Mesothelial cell of epicardium (in vitro differentiated cells): ENCODE data around the gene TRPV3. TPM values are rescaled to one million over a fixed set of nuclear protein-coding genes. Genes with fewer than 3 reads are reported as not detected.

Experiments used
- DNase-seq, 2 experiments: peaks; one replicate each; pipeline ENCODE4 v3.0.0; 2021; ENCODE audit warnings: low spot score in 2 of 2; ENCODE audit not compliant: unreplicated experiment in 2 of 2
- H3K27ac Mint-ChIP-seq: 2 replicates; pipeline ENCODE4 v1.8.0; 2021; ENCODE audit warnings: mixed read lengths
- H3K27me3 Mint-ChIP-seq: 2 replicates; pipeline ENCODE4 v1.8.0; 2021; ENCODE audit warnings: low read depth, mixed read lengths
- H3K36me3 Mint-ChIP-seq: 2 replicates; pipeline ENCODE4 v1.8.0; 2021; ENCODE audit warnings: mixed read lengths
- H3K4me1 Mint-ChIP-seq: 2 replicates; pipeline ENCODE4 v1.8.0; 2021; ENCODE audit warnings: mixed read lengths
- H3K4me3 Mint-ChIP-seq: 2 replicates; pipeline ENCODE4 v1.8.0; 2021; ENCODE audit warnings: mild to moderate bottlenecking, moderate library complexity, mixed read lengths
- H3K9me3 Mint-ChIP-seq: 2 replicates; pipeline ENCODE4 v1.8.0; 2021; ENCODE audit warnings: mixed read lengths
- CTCF ChIP-seq: fragments of 200-600 bp; sonication (generic); IDR thresholded peaks from one replicate; pipeline ENCODE4 v1.5.0; 2021; ENCODE audit warnings: antibody characterized with exemption; ENCODE audit not compliant: unreplicated experiment
- total RNA-seq: library from RNA; stranded (reverse); gene quantifications from 3 replicates; pipeline ENCODE4 v1.2.1, GENCODE V29; 2021

Gene TRPV3
- total RNA-seq, 1 donor from 2014 or later = 3.6 TPM

- TF ChIP-seq CTCF = no peak
- H3K36me3 Mint-ChIP-seq = no peaks in the 10 kb centered on the region
- DNase-seq = no peak
- no peaks in the 10 kb centered on the region for H3K4me1 Mint-ChIP-seq
- H3K27ac Mint-ChIP-seq = no peak overlapping the region
- H3K9me3 Mint-ChIP-seq = peaks cover 12% of the 10 kb centered on the region
- H3K27me3 Mint-ChIP-seq = no peaks in the 10 kb centered on the region
- no peak overlapping the region for H3K4me3 Mint-ChIP-seq
Observed at GRCh38 chr17:3497101-3497500, 60.5 kb downstream of the TRPV3 start.

- peaks cover 21% of the 10 kb centered on the region for H3K27me3 Mint-ChIP-seq
- TF ChIP-seq CTCF = no peak
Observed at GRCh38 chr17:3485481-3486068, 72.0 kb downstream of the TRPV3 start.

GRCh38 chr17:3482852-3483251, 74.8 kb downstream of the TRPV3 start:
- Mint-ChIP-seq H3K27ac (no peak overlapping the region), H3K36me3 (no peaks in the 10 kb centered on the region), H3K4me1 (no peaks in the 10 kb centered on the region)

More at GRCh38 chr17:3485481-3486068, 72.0 kb downstream of the TRPV3 start:
- no peaks in the 10 kb centered on the region for H3K36me3 Mint-ChIP-seq
- H3K4me1 Mint-ChIP-seq = no peaks in the 10 kb centered on the region
- H3K9me3 Mint-ChIP-seq = no peaks in the 10 kb centered on the region
- H3K4me3 Mint-ChIP-seq = no peak overlapping the region
- H3K27ac Mint-ChIP-seq = no peak overlapping the region
- DNase-seq = no peak

GRCh38 chr17:3479988-3480387, 77.6 kb downstream of the TRPV3 start:
- Mint-ChIP-seq H3K27me3 (peaks cover 16% of the 10 kb centered on the region), H3K27ac (no peak overlapping the region), H3K4me1 (peaks cover 8% of the 10 kb centered on the region), H3K4me3 (no peak overlapping the region), H3K9me3 (no peaks in the 10 kb centered on the region), H3K36me3 (no peaks in the 10 kb centered on the region)
- DNase-seq = no peak
- TF ChIP-seq CTCF = no peak

More at GRCh38 chr17:3482852-3483251, 74.8 kb downstream of the TRPV3 start:
- no peak for TF ChIP-seq CTCF
- DNase-seq = no peak
- H3K27me3 Mint-ChIP-seq = peaks cover 22% of the 10 kb centered on the region
- H3K4me3 Mint-ChIP-seq = no peak overlapping the region
- no peaks in the 10 kb centered on the region for H3K9me3 Mint-ChIP-seq

GRCh38 chr17:3475812-3476610, 81.6 kb downstream of the TRPV3 start, which contains the start of gene ASPA:
TSS of gene ASPA (plus strand) at chr17:3475997. CDS start at chr17:3476160, 163 bp downstream.
- H3K4me3 Mint-ChIP-seq = no peak within 1 kb of the TSS
- H3K9me3 Mint-ChIP-seq = no peaks in the 10 kb centered on the region
- H3K27me3 Mint-ChIP-seq = peaks cover 16% of the 10 kb centered on the region
- DNase-seq = no peak
- H3K27ac Mint-ChIP-seq = peak within 1 kb of the TSS; percentile 56
- H3K36me3 Mint-ChIP-seq = no peaks in the 10 kb centered on the region
- peaks cover 8% of the 10 kb centered on the region for H3K4me1 Mint-ChIP-seq
- no peak for TF ChIP-seq CTCF
